ENCODE results near the gene CDC37L1. TPM values are rescaled to one million over a fixed set of nuclear protein-coding genes. Genes with fewer than 3 reads are reported as not detected.

Gene CDC37L1
- total RNA-seq, 3 donors from 2014 or later = 36.4 to 53.4 (median 42.7) TPM

- Histone ChIP-seq H3K27ac (peak overlapping the region; percentile 49 to 92), H3K4me3 (peak overlapping the region in 1 of 3 donors; percentile 21)
These were observed 15.4 kb upstream of the CDC37L1 start for GRCh38 chr9:4663956-4664355.

DNA sequence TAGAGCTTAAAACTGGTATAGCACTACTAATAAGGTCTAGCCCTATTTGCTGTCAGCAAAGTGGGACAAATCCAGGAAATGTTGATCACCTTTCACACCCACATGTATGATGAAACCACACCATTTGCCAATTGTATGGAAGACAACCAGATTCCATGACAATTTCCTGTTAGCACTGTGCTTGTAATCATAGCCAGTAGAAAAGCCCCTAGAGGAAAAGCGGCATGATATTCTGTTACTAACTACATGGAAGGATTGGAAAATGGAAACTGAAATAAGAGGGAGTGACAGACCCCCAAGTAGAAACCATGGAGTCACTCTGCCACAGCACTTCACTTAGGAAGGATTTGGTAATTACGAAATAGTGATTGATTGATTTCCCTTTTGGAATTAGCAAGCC is 14.0 kb upstream of the CDC37L1 start:
- H3K36me3 ChIP-seq = no peaks in the 10 kb centered on the region
- intact Hi-C loops (cut with DNase I; ENCODE audit: low total_unique reads) = no loop called here
- H3K4me3 ChIP-seq = peak overlapping the region in 2 of 3 donors; percentile 58 to 72
- TF ChIP-seq POLR2A (IDR thresholded peaks at IDR 0.05) (no peak), POLR2AphosphoS5 (IDR thresholded peaks at IDR 0.05) (peak in 1 of 3 donors; percentile 12)
- H3K27me3 ChIP-seq = no peaks in the 10 kb centered on the region
- H3K4me1 ChIP-seq = peaks cover 0 to 11% of the 10 kb centered on the region in 2 donors
- H3K9me3 ChIP-seq = no peaks in the 10 kb centered on the region
- peak overlapping the region; percentile 49 to 92 for H3K27ac ChIP-seq
- no peak for DNase-seq (ENCODE audit: low spot score in 2 of 2)

More at GRCh38 chr9:4663956-4664355, 15.4 kb upstream of the CDC37L1 start:
- Histone ChIP-seq H3K4me1 (peaks cover 0 to 11% of the 10 kb centered on the region in 2 donors), H3K36me3 (no peaks in the 10 kb centered on the region), H3K9me3 (no peaks in the 10 kb centered on the region), H3K27me3 (no peaks in the 10 kb centered on the region)
- DNase-seq (ENCODE audit: low spot score in 2 of 2) = no peak
- TF ChIP-seq POLR2A (IDR thresholded peaks at IDR 0.05) (no peak), POLR2AphosphoS5 (IDR thresholded peaks at IDR 0.05) (no peak), CTCF (IDR thresholded peaks at IDR 0.05) (no peak)
- intact Hi-C loops (cut with DNase I; ENCODE audit: low total_unique reads) = no loop called here

GRCh38 chr9:4666042-4666699 is 13.2 kb upstream of the CDC37L1 start, which contains the start of gene SPATA6L:
SPATA6L (minus strand) TSS chr9:4666480; CDS start chr9:4666250, 230 bp downstream.
- H3K4me1 ChIP-seq = peaks cover 0 to 11% of the 10 kb centered on the region in 2 donors
- no peaks in the 10 kb centered on the region for H3K9me3 ChIP-seq
- TF ChIP-seq POLR2A (IDR thresholded peaks at IDR 0.05) (peak; percentile 33), CTCF (IDR thresholded peaks at IDR 0.05) (no peak), POLR2AphosphoS5 (IDR thresholded peaks at IDR 0.05) (peak; percentile 32 to 73 (median 60))
- H3K27me3 ChIP-seq = no peaks in the 10 kb centered on the region
- H3K4me3 ChIP-seq = peak within 1 kb of the TSS; percentile 39 to 72 (median 58)
- DNase-seq (ENCODE audit: low spot score in 2 of 2) = peak; percentile 70 to 77
- no peaks in the 10 kb centered on the region for H3K36me3 ChIP-seq
- intact Hi-C loops (cut with DNase I; ENCODE audit: low total_unique reads) = no loop called here
- peak within 1 kb of the TSS; percentile 91 to 92 for H3K27ac ChIP-seq

DNA sequence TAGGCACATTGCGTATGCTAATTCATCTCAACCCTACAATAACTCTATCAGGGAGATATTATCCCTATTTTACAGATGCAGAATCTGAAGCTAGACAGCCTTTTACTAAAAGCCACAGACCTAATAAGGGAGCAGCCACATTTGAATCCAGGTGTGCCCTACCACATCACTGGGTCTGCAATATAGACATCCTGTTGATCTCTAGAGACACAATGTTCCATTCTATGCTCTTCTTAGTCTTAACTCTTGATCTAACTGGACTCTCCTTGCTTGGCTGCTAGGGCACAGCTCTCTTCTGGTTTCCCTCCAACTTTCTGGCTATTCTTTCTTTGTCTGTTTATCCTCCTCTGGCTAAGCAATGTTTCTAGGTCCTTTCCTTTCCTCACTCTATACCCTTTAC is 11.7 kb upstream of the CDC37L1 start:
- TF ChIP-seq POLR2AphosphoS5 (IDR thresholded peaks at IDR 0.05) = no peak
- TF ChIP-seq POLR2A (IDR thresholded peaks at IDR 0.05) = no peak
- no peak for TF ChIP-seq CTCF (IDR thresholded peaks at IDR 0.05)
- Histone ChIP-seq H3K9me3 (no peaks in the 10 kb centered on the region), H3K27me3 (no peaks in the 10 kb centered on the region), H3K4me1 (peaks cover 0 to 4% of the 10 kb centered on the region in 2 donors), H3K27ac (peak overlapping the region in 1 of 2 donors; percentile 91), H3K4me3 (no peak overlapping the region), H3K36me3 (no peaks in the 10 kb centered on the region)
- DNase-seq (ENCODE audit: low spot score in 2 of 2) = no peak
- intact Hi-C loops (cut with DNase I; ENCODE audit: low total_unique reads) = no loop called here

DNA sequence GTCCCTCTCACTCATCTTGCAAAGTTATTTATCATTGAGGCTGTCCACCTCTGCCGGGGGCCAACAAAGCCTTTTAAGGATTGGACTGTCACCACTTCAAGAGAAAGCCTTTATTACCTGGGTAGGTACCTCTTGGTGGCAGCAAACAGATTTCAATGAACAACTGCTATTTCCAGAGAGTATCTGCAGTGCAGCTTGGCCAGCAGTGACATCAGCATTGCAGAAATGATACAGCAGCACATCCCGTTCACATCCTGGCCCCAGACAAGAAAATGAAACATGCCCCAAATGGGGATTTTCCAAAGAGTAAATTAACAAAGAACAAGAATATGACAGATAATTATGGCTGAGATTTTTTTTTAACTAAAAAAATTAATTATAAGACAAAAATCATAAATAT is 10.8 kb upstream of the CDC37L1 start:
- Histone ChIP-seq H3K27me3 (no peaks in the 10 kb centered on the region), H3K4me1 (no peaks in the 10 kb centered on the region), H3K4me3 (no peak overlapping the region), H3K27ac (no peak overlapping the region), H3K9me3 (no peaks in the 10 kb centered on the region), H3K36me3 (no peaks in the 10 kb centered on the region)
- DNase-seq (ENCODE audit: low spot score in 2 of 2) = no peak
- intact Hi-C loops (cut with DNase I; ENCODE audit: low total_unique reads) = no loop called here
- TF ChIP-seq POLR2AphosphoS5 (IDR thresholded peaks at IDR 0.05) (no peak), POLR2A (IDR thresholded peaks at IDR 0.05) (no peak), CTCF (IDR thresholded peaks at IDR 0.05) (no peak)
